ENCODE measurements around the gene RADIL. TPM values are rescaled to one million over a fixed set of nuclear protein-coding genes. Genes with fewer than 3 reads are reported as not detected.
"Not testable (repeated sequence)": the region's sequence is repeated elsewhere in the genome, so short reads cannot be mapped to it uniquely, and the experiment has no call there.

Gene RADIL
- total and polyA plus RNA-seq, 4 donors, result 0.25 to 15.0 (median 7.5) TPM

GRCh38 chr7:4805110-4805983, 78.2 kb downstream of the RADIL start:
- Histone ChIP-seq H3K9me3 (ENCODE audit: control insufficient read depth, low read length) (no peaks in the 10 kb centered on the region), H3K4me1 (ENCODE audit: control insufficient read depth in 1 of 2, insufficient read depth in 2 of 2, low read length in 2 of 2) (no peaks in the 10 kb centered on the region), H3K36me3 (ENCODE audit: control insufficient read depth in 1 of 2, insufficient read depth in 2 of 2, low read length in 1 of 2) (no peaks in the 10 kb centered on the region), H3K27me3 (ENCODE audit: control insufficient read depth in 1 of 2, insufficient read depth in 2 of 2, low read length in 1 of 2) (no peaks in the 10 kb centered on the region), H3K4me3 (ENCODE audit: low read length in 2 of 2) (no peak overlapping the region), H3K27ac (ENCODE audit: low read depth in 1 of 2, low read length in 2 of 2) (no peak overlapping the region)
- intact Hi-C loops (cut with DNase I), result no loop called here
- no peak for DNase-seq
- WGBS, 2 donors, result 89 to 91% methylated on average over 29 of the region's 29 CpGs
- ATAC-seq (ENCODE audit: low FRiP score), result no peak

GRCh38 chr7:4803397-4804241, 79.9 kb downstream of the RADIL start:
- no peaks in the 10 kb centered on the region for H3K4me1 ChIP-seq (ENCODE audit: control insufficient read depth in 1 of 2, insufficient read depth in 2 of 2, low read length in 2 of 2)
- H3K27me3 ChIP-seq (ENCODE audit: control insufficient read depth in 1 of 2, insufficient read depth in 2 of 2, low read length in 1 of 2), result no peaks in the 10 kb centered on the region
- no peak overlapping the region for H3K4me3 ChIP-seq (ENCODE audit: low read length in 2 of 2)
- no peaks in the 10 kb centered on the region for H3K36me3 ChIP-seq (ENCODE audit: control insufficient read depth in 1 of 2, insufficient read depth in 2 of 2, low read length in 1 of 2)
- ATAC-seq (ENCODE audit: low FRiP score), result no peak
- WGBS, 2 donors, result 85 to 88% methylated on average over 41 of the region's 41 CpGs
- intact Hi-C loops (cut with DNase I), result no loop called here
- no peak for DNase-seq
- no peak overlapping the region for H3K27ac ChIP-seq (ENCODE audit: low read depth in 1 of 2, low read length in 2 of 2)
- H3K9me3 ChIP-seq (ENCODE audit: control insufficient read depth, low read length), result no peaks in the 10 kb centered on the region

DNA sequence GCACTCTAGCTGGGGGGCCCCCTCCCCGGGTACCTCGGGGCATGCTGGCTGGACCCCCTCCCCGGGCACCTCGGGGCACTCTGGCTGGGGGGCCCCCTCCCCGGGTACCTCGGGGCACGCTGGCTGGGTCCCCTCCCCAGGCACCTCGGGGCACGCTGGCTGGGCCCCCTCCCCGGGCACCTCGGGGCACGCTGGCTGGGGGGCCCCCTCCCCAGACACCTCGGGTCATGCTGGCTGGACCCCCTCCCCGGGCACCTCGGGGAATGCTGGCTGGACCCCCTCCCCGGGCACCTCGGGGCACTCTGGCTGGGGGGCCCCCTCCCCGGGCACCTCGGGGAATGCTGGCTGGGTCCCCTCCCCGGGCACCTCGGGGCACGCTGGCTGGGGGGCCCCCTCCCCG, 80.9 kb downstream of the RADIL start:
- H3K27me3 ChIP-seq (ENCODE audit: control insufficient read depth in 1 of 2, insufficient read depth in 2 of 2, low read length in 1 of 2); H3K36me3 ChIP-seq (ENCODE audit: control insufficient read depth in 1 of 2, insufficient read depth in 2 of 2, low read length in 1 of 2); ATAC-seq (ENCODE audit: low FRiP score); DNase-seq; intact Hi-C loops (cut with DNase I); H3K27ac ChIP-seq (ENCODE audit: low read depth in 1 of 2, low read length in 2 of 2); H3K9me3 ChIP-seq (ENCODE audit: control insufficient read depth, low read length); H3K4me3 ChIP-seq (ENCODE audit: low read length in 2 of 2); H3K4me1 ChIP-seq (ENCODE audit: control insufficient read depth in 1 of 2, insufficient read depth in 2 of 2, low read length in 2 of 2): not testable (repeated sequence)
- 86% methylated on average over 19 to 23 of the region's 23 CpGs for WGBS, 2 donors

- H3K9me3 ChIP-seq (ENCODE audit: control insufficient read depth, low read length), result no peaks in the 10 kb centered on the region
- no peaks in the 10 kb centered on the region for H3K27me3 ChIP-seq (ENCODE audit: control insufficient read depth in 1 of 2, insufficient read depth in 2 of 2, low read length in 1 of 2)
- no peak overlapping the region for H3K27ac ChIP-seq (ENCODE audit: low read depth in 1 of 2, low read length in 2 of 2)
- ATAC-seq (ENCODE audit: low FRiP score) (no peak), DNase-seq (no peak)
- H3K4me1 ChIP-seq (ENCODE audit: control insufficient read depth in 1 of 2, insufficient read depth in 2 of 2, low read length in 2 of 2), result no peaks in the 10 kb centered on the region
- intact Hi-C loops (cut with DNase I), result no loop called here
- 85 to 91% methylated on average over 15 to 18 of the region's 18 CpGs for WGBS, 2 donors
- no peak overlapping the region for H3K4me3 ChIP-seq (ENCODE audit: low read length in 2 of 2)
- no peaks in the 10 kb centered on the region for H3K36me3 ChIP-seq (ENCODE audit: control insufficient read depth in 1 of 2, insufficient read depth in 2 of 2, low read length in 1 of 2)
These were observed 81.7 kb downstream of the RADIL start for GRCh38 chr7:4801839-4802231.

DNA sequence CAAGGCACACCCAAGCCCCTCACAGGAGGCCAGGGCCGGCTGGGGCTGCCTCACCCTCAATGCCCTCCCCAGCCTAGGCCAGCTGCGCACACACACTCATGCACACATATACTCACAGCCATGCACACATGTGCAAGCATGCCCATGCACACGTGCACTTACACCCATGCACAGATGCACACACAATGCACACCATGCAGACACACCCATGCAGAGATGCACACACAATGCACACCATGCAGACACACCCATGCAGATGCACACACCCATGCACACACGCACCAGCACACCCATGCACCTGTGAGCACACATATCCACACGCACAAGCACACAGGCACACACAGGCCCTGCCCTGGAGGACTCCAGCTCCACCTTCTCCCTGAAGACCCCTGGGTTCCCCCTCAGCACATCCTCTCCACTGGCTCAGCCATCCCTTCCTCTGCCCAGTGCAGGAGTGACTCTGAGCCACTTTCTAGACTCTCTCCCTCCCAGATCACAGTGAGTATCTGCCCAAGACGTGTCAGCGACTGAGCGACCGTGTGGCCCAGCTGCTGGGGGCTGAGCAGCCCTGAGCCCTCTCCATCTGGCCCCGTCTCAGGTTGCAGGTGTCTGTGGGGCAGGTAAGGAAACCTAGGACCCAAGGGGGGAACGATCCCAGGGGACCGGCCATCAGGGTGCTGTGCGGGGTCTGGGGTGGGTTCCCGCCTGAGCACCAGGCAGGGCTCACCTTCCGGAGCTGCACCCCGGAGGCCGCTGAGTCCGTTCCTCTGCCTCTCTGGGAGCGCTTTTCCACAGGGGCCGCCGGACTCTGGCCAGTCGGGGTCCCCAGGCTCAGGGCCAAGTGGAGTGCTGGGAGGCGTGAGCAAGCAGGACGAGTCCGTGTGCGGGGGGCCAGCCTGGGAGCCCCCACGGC, 82.3 kb downstream of the RADIL start:
- no peak for ATAC-seq (ENCODE audit: low FRiP score)
- no peak overlapping the region for H3K27ac ChIP-seq (ENCODE audit: low read depth in 1 of 2, low read length in 2 of 2)
- no peaks in the 10 kb centered on the region for H3K4me1 ChIP-seq (ENCODE audit: control insufficient read depth in 1 of 2, insufficient read depth in 2 of 2, low read length in 2 of 2)
- WGBS, 2 donors, result 90 to 91% methylated on average over 27 of the region's 27 CpGs
- no peak for DNase-seq
- no peaks in the 10 kb centered on the region for H3K27me3 ChIP-seq (ENCODE audit: control insufficient read depth in 1 of 2, insufficient read depth in 2 of 2, low read length in 1 of 2)
- no peaks in the 10 kb centered on the region for H3K36me3 ChIP-seq (ENCODE audit: control insufficient read depth in 1 of 2, insufficient read depth in 2 of 2, low read length in 1 of 2)
- no peak overlapping the region for H3K4me3 ChIP-seq (ENCODE audit: low read length in 2 of 2)
- H3K9me3 ChIP-seq (ENCODE audit: control insufficient read depth, low read length), result no peaks in the 10 kb centered on the region
- intact Hi-C loops (cut with DNase I), result no loop called here

DNA sequence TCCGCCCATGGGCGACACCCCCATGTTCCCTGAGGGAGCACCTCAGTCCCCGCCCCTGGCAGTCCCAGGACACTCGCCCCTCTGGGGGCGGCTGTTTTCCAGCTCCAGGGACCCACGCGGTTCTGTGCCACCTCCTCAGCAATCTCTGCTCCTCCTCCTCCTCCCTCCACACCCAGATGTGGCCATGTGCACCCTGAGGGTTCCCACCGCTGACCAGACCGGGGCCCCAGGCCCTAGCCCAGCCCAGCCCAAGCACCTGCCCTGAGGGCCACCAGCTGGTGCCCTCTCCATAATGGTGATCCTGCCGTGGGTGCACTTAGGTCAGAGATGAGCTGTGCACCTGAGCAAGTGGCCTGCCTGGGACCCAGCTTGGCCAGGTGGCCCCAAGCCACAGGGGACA, 83.0 kb downstream of the RADIL start:
- Histone ChIP-seq H3K4me1 (ENCODE audit: control insufficient read depth in 1 of 2, insufficient read depth in 2 of 2, low read length in 2 of 2) (no peaks in the 10 kb centered on the region), H3K27ac (ENCODE audit: low read depth in 1 of 2, low read length in 2 of 2) (no peak overlapping the region), H3K27me3 (ENCODE audit: control insufficient read depth in 1 of 2, insufficient read depth in 2 of 2, low read length in 1 of 2) (no peaks in the 10 kb centered on the region), H3K4me3 (ENCODE audit: low read length in 2 of 2) (no peak overlapping the region), H3K36me3 (ENCODE audit: control insufficient read depth in 1 of 2, insufficient read depth in 2 of 2, low read length in 1 of 2) (no peaks in the 10 kb centered on the region), H3K9me3 (ENCODE audit: control insufficient read depth, low read length) (no peaks in the 10 kb centered on the region)
- intact Hi-C loops (cut with DNase I), result no loop called here
- no peak for ATAC-seq (ENCODE audit: low FRiP score)
- DNase-seq, result no peak
- WGBS, 2 donors, result 88% methylated on average over 8 to 10 of the region's 10 CpGs

DNA sequence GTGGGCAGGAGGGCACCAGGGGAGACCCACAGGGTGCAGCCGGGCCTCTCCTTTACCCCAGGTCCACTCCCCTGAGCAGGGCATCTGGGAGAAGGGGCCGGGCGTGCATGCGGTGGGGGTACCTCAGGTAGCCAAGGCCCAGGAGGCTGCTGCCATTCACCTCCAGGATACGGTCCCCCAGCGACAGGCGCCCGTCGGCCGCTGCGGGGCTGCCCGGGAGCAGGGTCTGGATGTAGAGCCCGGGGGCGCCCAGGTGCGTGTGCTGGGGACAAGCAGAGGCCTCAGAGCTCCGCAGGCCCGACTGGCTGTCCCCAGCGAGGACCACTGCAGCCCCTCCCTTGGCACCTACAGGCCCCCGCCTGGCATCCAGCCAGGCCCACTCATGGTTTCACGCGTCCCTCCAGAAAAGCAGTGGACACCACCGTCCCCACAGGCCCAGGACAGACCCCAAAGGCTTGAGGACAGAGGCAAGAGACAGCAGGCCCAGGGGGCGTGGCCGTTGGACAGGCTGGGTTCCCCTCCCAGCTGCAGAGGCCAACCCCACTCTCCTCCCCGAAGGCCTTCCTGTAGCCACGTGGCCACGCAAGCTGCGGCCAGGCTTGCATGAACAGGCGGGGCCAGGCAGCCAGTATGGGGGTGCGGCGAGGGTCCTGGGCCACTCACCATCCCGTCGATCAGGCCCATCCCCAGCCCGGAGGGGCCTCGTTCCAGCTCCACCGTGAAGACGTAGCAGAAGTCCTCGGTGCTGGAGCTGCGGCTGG, 83.8 kb downstream of the RADIL start:
- peak; percentile 41 for ATAC-seq (ENCODE audit: low FRiP score)
- no peaks in the 10 kb centered on the region for H3K27me3 ChIP-seq (ENCODE audit: control insufficient read depth in 1 of 2, insufficient read depth in 2 of 2, low read length in 1 of 2)
- no peaks in the 10 kb centered on the region for H3K36me3 ChIP-seq (ENCODE audit: control insufficient read depth in 1 of 2, insufficient read depth in 2 of 2, low read length in 1 of 2)
- H3K9me3 ChIP-seq (ENCODE audit: control insufficient read depth, low read length), result no peaks in the 10 kb centered on the region
- intact Hi-C loops (cut with DNase I), result loop anchor here (2.0 to 5.0 kb wide), 3 partner anchors 83 to 285 kb away; partner anchors contain the start of gene RADIL (in 2 of the 2)
- no peak overlapping the region for H3K27ac ChIP-seq (ENCODE audit: low read depth in 1 of 2, low read length in 2 of 2)
- WGBS, 2 donors, result 84 to 87% methylated on average over 37 to 39 of the region's 39 CpGs
- no peak overlapping the region for H3K4me3 ChIP-seq (ENCODE audit: low read length in 2 of 2)
- peak in 1 of 2 donors; percentile 76 for DNase-seq
- H3K4me1 ChIP-seq (ENCODE audit: control insufficient read depth in 1 of 2, insufficient read depth in 2 of 2, low read length in 2 of 2), result no peaks in the 10 kb centered on the region

Measured in aorta (tissue), 5 donors.